Natural killer cell treated with Interleukin-12 subunit alpha and Interleukin-12 subunit beta and Interleukin-15 and Interleukin-18, amount 100 ng/mL, for 72 hours (primary cell): ENCODE results near the gene MOCS2. TPM values are rescaled to one million over a fixed set of nuclear protein-coding genes. Genes with fewer than 3 reads are reported as not detected.
"Not testable (repeated sequence)": the region's sequence is repeated elsewhere in the genome, so short reads cannot be mapped to it uniquely, and the experiment has no call there.

Experiments used
- ATAC-seq, 2 donors: fragments of 150-1000 bp; cut with Tn5 transposase in 1 of 2; sonication (Bioruptor Pico), chemical (Tn5 transposase) in 1 of 2; 2 replicates each; pipeline ENCODE4 v1.10.0; 2021
- DNase-seq: peaks from one replicate; pipeline ENCODE4 v3.0.0; 2022; ENCODE audit warnings: low spot score
- H3K27ac Mint-ChIP-seq, 2 donors: 1 replicate in 1 of 2; 2 replicates in 1 of 2; pipeline ENCODE4 v1.8.0; 2022; ENCODE audit warnings: mixed read lengths in 2 of 2, mild to moderate bottlenecking in 1 of 2, moderate library complexity in 1 of 2
- H3K27me3 Mint-ChIP-seq, 2 donors: 1 replicate in 1 of 2; 2 replicates in 1 of 2; pipeline ENCODE4 v1.8.0; 2022; ENCODE audit warnings: mixed read lengths in 2 of 2
- H3K36me3 Mint-ChIP-seq: one replicate; pipeline ENCODE4 v1.8.0; 2022; ENCODE audit warnings: mixed read lengths
- H3K4me1 Mint-ChIP-seq, 2 donors: 1 replicate in 1 of 2; 2 replicates in 1 of 2; pipeline ENCODE4 v1.8.0; 2022; ENCODE audit warnings: low read depth in 2 of 2, mixed read lengths in 2 of 2, mild to moderate bottlenecking in 1 of 2
- H3K4me3 Mint-ChIP-seq: one replicate; pipeline ENCODE4 v1.8.0; 2022; ENCODE audit warnings: mixed read lengths
- H3K9me3 Mint-ChIP-seq: 2 replicates; pipeline ENCODE4 v1.8.0; 2022; ENCODE audit warnings: mixed read lengths
- total RNA-seq, 2 donors: library from RNA; stranded (reverse); gene quantifications; one replicate each; pipeline ENCODE4 v1.2.3, GENCODE V29; 2022

MOCS2 gene
- total RNA-seq, 2 donors from 2014 or later, result 14.7 to 16.6 TPM

DNA sequence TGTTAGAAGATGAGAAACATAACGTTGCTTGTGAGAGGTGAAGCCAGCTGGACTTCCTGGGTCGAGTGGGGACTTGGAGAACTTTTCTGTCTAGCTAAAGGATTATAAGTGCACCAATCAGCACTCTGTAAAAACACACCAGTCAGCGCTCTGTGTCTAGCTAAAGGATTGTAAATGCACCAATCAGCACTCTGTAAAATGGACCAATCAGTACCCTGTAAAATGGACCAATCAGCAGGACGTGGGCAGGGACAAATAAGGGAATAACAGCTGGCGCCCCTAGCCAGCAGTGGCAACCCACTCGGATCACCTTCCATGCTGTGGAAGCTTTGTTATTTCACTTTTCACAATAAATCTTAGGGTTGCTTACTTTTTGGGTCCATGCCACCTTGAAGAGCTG lies 2.8 kb upstream of the MOCS2 start:
- H3K27ac Mint-ChIP-seq, H3K36me3 Mint-ChIP-seq, H3K9me3 Mint-ChIP-seq, DNase-seq, ATAC-seq, H3K27me3 Mint-ChIP-seq, H3K4me3 Mint-ChIP-seq: not testable (repeated sequence)
- peaks cover 16 to 20% of the 10 kb centered on the region in 2 donors for H3K4me1 Mint-ChIP-seq

DNA sequence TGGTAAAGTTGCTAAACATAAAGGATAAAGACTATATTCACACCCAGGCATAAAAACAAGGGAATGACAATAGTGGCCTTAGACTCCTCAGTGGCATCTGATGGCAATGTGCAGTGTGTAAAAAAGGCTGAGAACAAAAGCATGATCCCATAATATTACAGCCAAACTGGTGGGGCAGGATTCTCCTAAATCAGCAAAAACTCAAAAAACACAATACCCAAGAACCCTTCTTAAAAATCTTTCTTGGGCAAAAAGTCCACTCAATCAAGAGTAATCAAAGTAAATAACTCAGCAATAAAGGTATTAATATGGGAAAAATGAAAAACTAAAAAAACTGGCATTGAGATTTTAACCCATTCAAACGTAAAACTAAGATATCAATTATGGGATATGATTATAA lies 1.6 kb upstream of the MOCS2 start:
- no peaks in the 10 kb centered on the region for H3K27me3 Mint-ChIP-seq
- peaks cover under 1% of the 10 kb centered on the region for H3K36me3 Mint-ChIP-seq
- DNase-seq (no peak), ATAC-seq (no peak)
- peaks cover 18 to 21% of the 10 kb centered on the region in 2 donors for H3K4me1 Mint-ChIP-seq
- H3K4me3 Mint-ChIP-seq, result peak overlapping the region; percentile 99
- no peaks in the 10 kb centered on the region for H3K9me3 Mint-ChIP-seq
- H3K27ac Mint-ChIP-seq, result peak overlapping the region in 1 of 2 donors; percentile 93

DNA sequence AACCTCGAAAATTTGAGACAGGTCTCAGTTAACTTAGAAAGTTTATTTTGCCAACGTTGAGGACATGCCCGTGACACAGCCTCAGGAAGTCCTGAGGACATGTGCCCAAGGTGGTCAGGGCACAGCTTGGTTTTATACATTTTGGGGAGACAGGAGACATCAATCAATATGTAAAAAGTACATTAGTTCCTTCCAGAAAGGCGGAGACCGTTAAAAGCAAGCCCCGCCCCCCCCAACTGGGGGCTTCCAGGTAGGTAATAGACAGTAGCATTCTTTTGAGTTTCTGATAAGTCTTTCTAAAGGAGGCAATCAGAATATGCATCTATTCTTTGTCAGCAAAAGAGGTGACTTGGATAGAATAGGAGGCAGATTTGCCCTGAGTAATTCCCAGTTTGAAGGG lies 599 bp upstream of the MOCS2 start:
- DNase-seq (no peak), ATAC-seq (peak in 1 of 2 donors; percentile 8)
- Mint-ChIP-seq H3K4me1 (peaks cover 21 to 26% of the 10 kb centered on the region in 2 donors), H3K36me3 (peaks cover 8% of the 10 kb centered on the region), H3K27ac (peak overlapping the region; percentile 89 to 93), H3K27me3 (no peaks in the 10 kb centered on the region), H3K9me3 (no peaks in the 10 kb centered on the region), H3K4me3 (peak overlapping the region; percentile 99)

DNA sequence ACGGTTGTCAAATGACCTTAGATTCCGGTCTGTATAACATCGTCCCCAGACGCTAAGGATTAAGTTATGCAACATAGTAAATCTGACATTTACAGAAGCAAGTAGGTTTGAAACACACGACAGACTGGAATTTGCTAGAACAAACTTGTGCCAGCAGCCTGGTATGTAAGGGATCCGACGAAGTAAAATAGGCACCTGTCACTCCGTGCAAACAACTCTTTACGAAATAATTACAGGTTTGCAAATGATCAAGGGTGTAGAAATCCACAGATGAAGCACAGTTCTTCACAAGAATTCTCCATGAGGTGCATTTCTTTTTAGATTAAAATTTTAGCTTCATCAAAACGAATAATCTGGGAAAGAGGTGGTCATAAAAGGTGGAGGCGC lies 508 bp downstream of the MOCS2 start:
- DNase-seq (no peak), ATAC-seq (no peak)
- Mint-ChIP-seq H3K4me1 (peaks cover 21 to 26% of the 10 kb centered on the region in 2 donors), H3K9me3 (no peaks in the 10 kb centered on the region), H3K27me3 (no peaks in the 10 kb centered on the region), H3K4me3 (peak overlapping the region; percentile 99), H3K27ac (peak overlapping the region; percentile 89 to 93), H3K36me3 (peaks cover 12% of the 10 kb centered on the region)

DNA sequence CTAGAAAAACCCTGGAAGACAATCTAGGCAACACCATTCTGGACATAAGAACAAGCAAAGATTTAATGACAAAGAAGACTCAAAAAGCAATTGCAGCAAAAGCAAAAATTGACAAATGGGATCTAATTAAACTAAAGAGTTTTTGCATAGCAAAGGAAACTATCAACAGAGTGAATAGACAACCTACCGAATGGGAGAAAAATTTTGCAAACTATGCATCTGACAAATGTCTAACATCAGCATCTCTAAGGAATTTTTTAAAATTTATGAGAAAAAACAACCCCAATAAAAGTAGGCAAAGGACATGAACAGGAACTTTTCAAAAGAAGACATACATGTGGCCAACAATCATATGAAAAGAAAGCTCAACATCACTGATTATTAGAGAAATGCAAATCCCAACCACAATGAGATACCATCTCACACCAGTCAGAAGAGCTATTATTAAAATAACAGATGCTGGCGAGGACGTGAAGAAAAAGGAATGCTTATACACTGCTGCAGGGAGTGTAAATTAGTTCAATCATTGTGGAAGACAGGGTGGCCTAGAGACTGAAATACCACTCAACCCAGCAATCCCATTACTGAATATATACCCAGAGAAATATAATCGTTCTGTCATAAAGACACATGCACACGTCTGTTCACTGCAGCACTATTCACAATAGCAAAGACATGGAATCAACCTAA lies 3.8 kb downstream of the MOCS2 start:
- Mint-ChIP-seq H3K36me3 (peaks cover 18% of the 10 kb centered on the region), H3K4me1 (peaks cover 23 to 25% of the 10 kb centered on the region in 2 donors), H3K9me3 (no peaks in the 10 kb centered on the region), H3K4me3 (no peak overlapping the region), H3K27me3 (no peaks in the 10 kb centered on the region), H3K27ac (no peak overlapping the region)
- DNase-seq, result no peak
- ATAC-seq, result no peak

DNA sequence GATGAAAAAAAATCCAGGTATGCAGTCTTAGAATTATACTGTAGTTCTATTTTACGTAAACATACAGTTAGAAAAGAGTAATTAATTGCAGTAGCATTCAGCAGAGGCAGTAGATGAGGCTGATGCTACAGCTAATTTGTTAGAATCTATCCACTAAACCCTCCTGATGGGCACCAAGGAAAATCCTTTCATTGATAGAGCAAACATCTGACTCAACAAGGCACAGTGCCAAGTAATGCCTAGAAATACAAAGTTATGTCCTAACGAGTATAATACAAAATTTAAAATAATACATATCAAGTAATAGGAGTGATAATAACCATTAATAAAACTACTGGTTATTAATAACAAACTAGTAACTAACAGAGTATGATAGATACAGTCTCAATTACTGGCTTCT lies 9.0 kb downstream of the MOCS2 start:
- peaks cover 26% of the 10 kb centered on the region for H3K36me3 Mint-ChIP-seq
- ATAC-seq, result no peak
- peaks cover 0 to 3% of the 10 kb centered on the region in 2 donors for H3K4me1 Mint-ChIP-seq
- H3K27me3 Mint-ChIP-seq, result no peaks in the 10 kb centered on the region
- H3K4me3 Mint-ChIP-seq, result no peak overlapping the region
- no peak overlapping the region for H3K27ac Mint-ChIP-seq
- no peaks in the 10 kb centered on the region for H3K9me3 Mint-ChIP-seq
- no peak for DNase-seq

DNA sequence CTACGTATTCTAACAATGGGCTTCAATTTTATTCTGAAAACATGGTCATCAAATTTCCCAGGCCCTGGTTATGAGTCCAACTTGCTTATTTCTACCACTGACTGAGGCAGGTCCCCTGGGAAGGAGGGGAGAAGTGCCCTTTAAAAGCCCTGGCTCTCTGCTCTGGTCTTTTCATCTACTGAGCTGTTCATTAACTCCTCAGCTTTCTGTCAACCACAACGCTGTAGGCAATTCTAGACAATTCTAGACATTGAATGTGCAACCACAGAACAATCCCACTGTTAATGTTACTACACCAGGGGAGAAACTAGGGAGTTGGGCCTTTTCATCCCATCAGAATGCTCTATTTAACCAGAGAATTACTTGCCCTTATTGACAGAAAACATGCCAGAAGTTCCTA lies 10.0 kb downstream of the MOCS2 start:
- peaks cover 19% of the 10 kb centered on the region for H3K36me3 Mint-ChIP-seq

DNA sequence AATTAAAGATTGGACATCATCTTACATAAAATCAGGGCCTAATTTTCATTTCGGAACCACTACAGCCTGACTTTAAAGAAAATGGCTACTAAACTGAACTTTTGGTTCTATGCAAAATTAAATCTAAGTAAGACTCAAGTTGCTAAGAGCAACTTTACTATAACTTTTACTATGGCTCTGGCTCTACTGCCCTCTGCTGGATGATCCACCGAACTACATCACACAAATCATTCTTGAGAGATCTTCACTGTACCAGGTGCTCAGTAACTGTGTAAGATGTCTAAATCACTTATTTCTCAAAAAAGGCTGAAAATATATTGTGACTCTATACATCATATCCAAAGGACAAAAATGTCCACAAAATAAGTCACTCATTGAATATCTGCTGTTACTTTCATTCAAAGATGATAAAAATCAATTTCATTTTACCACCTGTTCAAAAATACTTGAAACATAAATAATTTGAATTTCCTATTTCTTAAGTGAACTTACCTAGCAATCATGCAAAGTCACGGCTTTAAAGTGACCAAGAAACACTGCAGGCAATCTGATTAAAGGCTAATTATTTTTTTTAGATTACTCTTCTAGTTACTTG lies 13.5 kb downstream of the MOCS2 start:
- ATAC-seq, result peak in 1 of 2 donors; percentile 72
- H3K27ac Mint-ChIP-seq, result no peak overlapping the region

More for the DNA sequence above, 10.0 kb downstream of the MOCS2 start:
- peaks cover 0 to 3% of the 10 kb centered on the region in 2 donors for H3K4me1 Mint-ChIP-seq
- ATAC-seq (no peak), DNase-seq (no peak)
- no peak overlapping the region for H3K27ac Mint-ChIP-seq
- no peaks in the 10 kb centered on the region for H3K27me3 Mint-ChIP-seq
- H3K4me3 Mint-ChIP-seq, result no peak overlapping the region
- H3K9me3 Mint-ChIP-seq, result no peaks in the 10 kb centered on the region

DNA sequence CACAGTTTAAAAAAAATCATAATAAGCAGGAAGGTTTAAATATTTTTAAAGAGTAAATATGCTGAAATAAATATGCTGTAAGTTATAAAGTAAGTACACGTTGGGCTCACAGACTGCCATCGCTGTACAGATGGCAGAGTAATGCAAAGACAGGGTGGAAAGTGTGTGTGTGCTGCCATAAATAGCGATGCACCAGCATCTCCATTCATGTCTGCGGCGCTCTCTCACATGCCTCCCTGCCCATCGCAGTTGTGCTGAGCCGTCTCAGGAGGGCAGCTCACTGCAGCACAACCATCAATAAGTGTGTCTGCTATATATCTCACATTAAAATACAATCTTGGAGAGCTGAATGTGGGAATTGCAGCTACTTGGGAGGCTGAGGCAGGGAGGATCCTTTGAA lies 14.3 kb downstream of the MOCS2 start:
- DNase-seq (no peak), ATAC-seq (no peak)
- peaks cover 12% of the 10 kb centered on the region for H3K36me3 Mint-ChIP-seq
- no peaks in the 10 kb centered on the region for H3K4me1 Mint-ChIP-seq
- no peaks in the 10 kb centered on the region for H3K27me3 Mint-ChIP-seq
- H3K27ac Mint-ChIP-seq, result no peak overlapping the region
- H3K9me3 Mint-ChIP-seq, result no peaks in the 10 kb centered on the region
- no peak overlapping the region for H3K4me3 Mint-ChIP-seq

More for the DNA sequence above, 13.5 kb downstream of the MOCS2 start:
- Mint-ChIP-seq H3K4me3 (no peak overlapping the region), H3K27me3 (no peaks in the 10 kb centered on the region), H3K9me3 (no peaks in the 10 kb centered on the region), H3K36me3 (peaks cover 12% of the 10 kb centered on the region), H3K4me1 (no peaks in the 10 kb centered on the region)
- DNase-seq, result peak; percentile 72

DNA sequence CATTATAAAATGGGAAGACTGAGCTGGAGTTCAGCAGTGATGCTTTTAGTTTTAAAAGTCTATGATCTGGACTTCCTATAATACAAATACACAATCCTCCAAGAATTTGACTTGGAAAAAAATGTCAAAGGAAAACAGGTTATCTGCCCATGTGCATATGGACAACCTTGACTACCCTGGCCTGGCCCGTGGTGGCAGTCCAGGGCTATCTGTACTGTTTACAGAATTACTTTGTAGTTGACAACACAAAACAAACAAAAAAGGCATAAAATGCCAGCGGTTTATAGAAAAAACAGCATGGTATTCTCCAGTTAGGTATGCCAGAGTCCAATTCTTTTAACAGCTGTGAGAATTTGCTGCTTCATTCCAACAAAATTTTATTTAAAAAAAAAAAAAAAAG lies 17.3 kb downstream of the MOCS2 start:
- H3K4me1 Mint-ChIP-seq, result peaks cover 0 to 9% of the 10 kb centered on the region in 2 donors
- no peak for DNase-seq
- no peaks in the 10 kb centered on the region for H3K36me3 Mint-ChIP-seq
- H3K27me3 Mint-ChIP-seq, result peaks cover 0 to 2% of the 10 kb centered on the region in 2 donors
- no peak overlapping the region for H3K4me3 Mint-ChIP-seq
- no peak overlapping the region for H3K27ac Mint-ChIP-seq
- no peaks in the 10 kb centered on the region for H3K9me3 Mint-ChIP-seq
- no peak for ATAC-seq

DNA sequence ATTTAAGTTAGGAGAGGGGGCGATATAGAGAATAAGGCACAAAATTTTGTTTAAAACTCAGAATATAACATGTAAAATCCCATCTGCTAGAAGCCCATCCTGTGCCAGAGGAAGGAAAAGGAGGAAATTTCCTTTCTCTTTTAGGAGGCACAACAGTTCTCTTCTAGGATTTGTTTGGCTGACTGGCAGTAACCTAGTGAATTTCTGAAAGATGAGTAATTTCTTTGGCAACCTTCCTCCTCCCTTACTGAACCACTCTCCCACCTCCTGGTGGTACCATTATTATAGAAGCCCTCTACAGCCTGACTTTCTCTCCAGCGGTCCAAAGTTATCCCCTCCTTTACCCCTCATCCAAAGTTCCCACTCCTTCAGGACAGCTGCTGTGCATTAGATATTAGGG lies 18.3 kb downstream of the MOCS2 start:
- H3K4me1 Mint-ChIP-seq, result peaks cover 0 to 9% of the 10 kb centered on the region in 2 donors

DNA sequence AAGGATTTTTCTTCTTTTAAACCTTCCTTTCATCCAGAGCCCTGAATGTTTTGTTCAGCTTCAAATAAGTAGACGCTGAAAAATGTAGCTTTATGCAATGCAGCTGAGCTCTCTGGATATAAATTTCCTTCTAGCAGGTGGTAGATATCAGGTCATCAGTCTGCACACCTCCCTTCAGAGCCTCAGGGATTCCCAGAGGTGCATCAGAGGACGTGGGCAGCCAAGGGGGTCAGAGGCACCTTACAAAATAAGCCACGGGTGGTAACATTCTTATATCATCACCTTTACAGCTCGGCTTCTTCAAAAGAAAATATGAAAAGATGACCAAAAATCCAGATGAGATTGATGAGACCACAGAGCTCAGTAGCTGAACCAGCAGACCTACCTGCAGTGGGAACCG lies 19.3 kb downstream of the MOCS2 start:
- no peaks in the 10 kb centered on the region for H3K36me3 Mint-ChIP-seq
- peak overlapping the region in 1 of 2 donors; percentile 23 for H3K27ac Mint-ChIP-seq
- DNase-seq, result no peak

More for the DNA sequence above, 18.3 kb downstream of the MOCS2 start:
- no peaks in the 10 kb centered on the region for H3K9me3 Mint-ChIP-seq
- H3K27me3 Mint-ChIP-seq, result peaks cover 0 to 2% of the 10 kb centered on the region in 2 donors
- no peaks in the 10 kb centered on the region for H3K36me3 Mint-ChIP-seq
- DNase-seq (no peak), ATAC-seq (no peak)
- no peak overlapping the region for H3K27ac Mint-ChIP-seq
- H3K4me3 Mint-ChIP-seq, result no peak overlapping the region

DNA sequence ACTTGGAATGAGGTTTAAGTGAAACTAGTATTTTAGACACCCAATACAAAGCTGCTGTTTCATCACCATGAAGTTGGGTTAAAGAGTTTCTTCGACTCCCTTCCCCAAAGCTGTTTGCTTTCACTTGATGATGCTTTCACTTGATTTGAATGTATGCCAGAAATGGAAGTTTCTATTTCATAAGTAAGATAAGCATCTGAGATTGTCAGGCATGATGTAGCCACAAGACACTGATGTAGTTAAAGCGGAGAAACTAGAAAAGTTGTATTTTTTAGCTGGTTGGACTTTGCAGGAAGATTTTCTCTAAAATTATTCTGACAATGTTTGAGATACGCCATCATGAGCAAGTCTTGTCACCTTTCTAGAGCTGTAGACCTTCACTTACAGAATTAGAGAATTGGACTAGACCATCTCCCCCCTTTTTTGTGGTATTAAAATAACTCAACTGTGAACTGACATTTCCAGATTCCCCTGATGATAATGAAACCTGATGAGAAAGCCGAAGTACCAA lies 20.0 kb downstream of the MOCS2 start:
- Mint-ChIP-seq H3K36me3 (no peaks in the 10 kb centered on the region), H3K27ac (peak overlapping the region in 1 of 2 donors; percentile 23), H3K27me3 (peaks cover under 1 to 3% of the 10 kb centered on the region in 2 donors), H3K4me3 (peak overlapping the region; percentile 24), H3K4me1 (peaks cover 0 to 9% of the 10 kb centered on the region in 2 donors), H3K9me3 (no peaks in the 10 kb centered on the region)
- ATAC-seq, result peak in 1 of 2 donors; percentile 48
- DNase-seq, result no peak

More for the DNA sequence above, 19.3 kb downstream of the MOCS2 start:
- H3K27me3 Mint-ChIP-seq, result peaks cover 0 to 2% of the 10 kb centered on the region in 2 donors
- no peak overlapping the region for H3K4me3 Mint-ChIP-seq
- no peak for ATAC-seq
- no peaks in the 10 kb centered on the region for H3K9me3 Mint-ChIP-seq
- peaks cover 0 to 9% of the 10 kb centered on the region in 2 donors for H3K4me1 Mint-ChIP-seq

DNA sequence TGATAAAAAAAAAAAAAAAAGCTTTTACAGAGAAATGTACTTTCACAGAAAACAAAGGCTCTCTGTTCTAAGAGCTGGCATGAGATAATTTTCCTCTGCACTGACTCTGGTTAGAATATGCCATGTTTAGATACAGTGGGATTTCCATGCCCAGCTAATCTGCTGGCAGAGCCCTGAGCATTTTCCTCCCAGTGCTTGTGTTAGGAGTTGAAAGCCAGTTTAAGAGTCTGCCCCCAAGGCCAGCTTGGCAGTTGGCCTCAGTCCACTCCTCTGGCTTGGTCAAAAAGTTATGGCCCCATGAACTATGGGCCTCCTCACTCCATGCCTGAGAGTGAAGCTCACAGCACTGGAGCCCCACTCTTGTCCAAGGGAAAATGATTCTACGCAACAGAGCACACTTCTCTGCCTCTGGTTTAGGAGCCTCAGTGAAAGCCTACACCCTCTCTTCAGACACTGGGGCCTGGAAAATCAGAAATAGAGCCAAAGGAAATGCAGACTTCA lies 21.9 kb downstream of the MOCS2 start:
- Mint-ChIP-seq H3K4me1 (peaks cover 0 to 9% of the 10 kb centered on the region in 2 donors), H3K36me3 (no peaks in the 10 kb centered on the region), H3K27ac (no peak overlapping the region), H3K9me3 (no peaks in the 10 kb centered on the region), H3K4me3 (no peak overlapping the region), H3K27me3 (peaks cover 11 to 13% of the 10 kb centered on the region in 2 donors)
- ATAC-seq, result no peak
- no peak for DNase-seq
